IMR-90 (cell line): Measurements from ENCODE around the gene PATL2. TPM values are rescaled to one million over a fixed set of nuclear protein-coding genes. Genes with fewer than 3 reads are reported as not detected.

Source experiments
- ATAC-seq: fragments of 200-7000 bp; cut with Tn5 transposase; 2 replicates; pipeline ENCODE4 v1.9.1; 2020; ENCODE audit warnings: low read depth, mild to moderate bottlenecking, moderate library complexity
- BruUV-seq: library from RNA; stranded (reverse); fragments of 400-500 nt; replicated peaks from 2 replicates; lab custom pipeline; 2021; lab: Mats Ljungman, UMichigan
- CTCF ChIA-PET: fragments of 300-600 bp; formaldehyde crosslinking; extraction: SDS; loops from one replicate; lab custom pipeline; 2021; ENCODE audit warnings: antibody characterized with exemption; lab: Yijun Ruan, JAX
- POLR2A ChIA-PET: fragments of 300-600 bp; sonication (Branson Sonifier 250); formaldehyde crosslinking; loops from one replicate; lab custom pipeline; 2022; ENCODE audit warnings: antibody characterized with exemption; ENCODE audit not compliant: unreplicated experiment; lab: Charles Lee
- DNase-seq: peaks from one replicate; pipeline ENCODE4 v3.0.0; 2013
- H2AFZ ChIP-seq: replicated peaks from 2 replicates; pipeline ENCODE3; 2013; ENCODE audit warnings: low read length, mild to moderate bottlenecking; ENCODE audit not compliant: poor library complexity
- H2AK5ac ChIP-seq: 2 replicates; pipeline ENCODE4 v1.6.1; 2013; ENCODE audit warnings: low read depth, low read length, inconsistent platforms
- H2AK9ac ChIP-seq: replicated peaks from 2 replicates; pipeline ENCODE3; 2013; ENCODE audit warnings: mild to moderate bottlenecking, low read depth, low read length, moderate library complexity; ENCODE audit not compliant: poor library complexity
- H2BK120ac ChIP-seq: 2 replicates; pipeline ENCODE4 v1.6.1; 2013; ENCODE audit warnings: low read depth, low read length, inconsistent platforms
- H2BK15ac ChIP-seq: 3 replicates; pipeline ENCODE4 v1.6.1; 2013; ENCODE audit warnings: low read depth, low read length, inconsistent platforms
- H2BK20ac ChIP-seq: 2 replicates; pipeline ENCODE4 v1.6.1; 2013; ENCODE audit warnings: low read depth, mild to moderate bottlenecking, inconsistent platforms, low read length, moderate library complexity
- H2BK5ac ChIP-seq: 2 replicates; pipeline ENCODE4 v1.6.1; 2013; ENCODE audit warnings: mild to moderate bottlenecking, low read depth, low read length, inconsistent platforms; ENCODE audit not compliant: poor library complexity, severe bottlenecking
- H3K14ac ChIP-seq: replicated peaks from 2 replicates; pipeline ENCODE4 v1.6.1; 2013; ENCODE audit warnings: low read depth, low read length, inconsistent platforms
- H3K18ac ChIP-seq: 2 replicates; pipeline ENCODE4 v1.6.1; 2013; ENCODE audit warnings: low read depth, low read length, control low read depth
- H3K23ac ChIP-seq: 2 replicates; pipeline ENCODE4 v1.6.1; 2013; ENCODE audit warnings: low read depth, low read length, inconsistent platforms
- H3K27ac ChIP-seq: 2 replicates; pipeline ENCODE4 v1.5.1; 2013; ENCODE audit warnings: mild to moderate bottlenecking, control low read depth, low read length; ENCODE audit not compliant: insufficient read depth
- H3K27me3 ChIP-seq: 2 replicates; pipeline ENCODE4 v1.6.1; 2013; ENCODE audit warnings: low read length; ENCODE audit not compliant: control insufficient read depth, insufficient read depth
- H3K36me3 ChIP-seq: 2 replicates; pipeline ENCODE4 v1.6.1; 2013; ENCODE audit warnings: low read length, mixed read lengths; ENCODE audit not compliant: control insufficient read depth, insufficient read depth
- H3K4ac ChIP-seq: 2 replicates; pipeline ENCODE4 v1.6.1; 2013; ENCODE audit warnings: low read depth, low read length, inconsistent platforms
- H3K4me1 ChIP-seq: 2 replicates; pipeline ENCODE4 v1.6.1; 2013; ENCODE audit warnings: low read length, mixed read lengths; ENCODE audit not compliant: control insufficient read depth, insufficient read depth
- H3K4me2 ChIP-seq: 2 replicates; pipeline ENCODE4 v1.6.1; 2013; ENCODE audit warnings: low read depth, mild to moderate bottlenecking, control low read depth, low read length, moderate library complexity
- H3K4me3 ChIP-seq: 2 replicates; pipeline ENCODE4 v1.5.1; 2013; ENCODE audit warnings: low read depth, mild to moderate bottlenecking, control low read depth, low read length, moderate library complexity; ENCODE audit not compliant: insufficient read depth
- H3K56ac ChIP-seq: 2 replicates; pipeline ENCODE4 v1.6.1; 2013; ENCODE audit warnings: low read length, inconsistent platforms; ENCODE audit not compliant: insufficient read depth; ENCODE audit errors: extremely low read depth
- H3K79me1 ChIP-seq, 2 experiments: 2 replicates each; pipeline ENCODE4 v1.6.1; 2013; ENCODE audit warnings: low read length in 2 of 2, inconsistent platforms in 1 of 2, low read depth in 1 of 2
- H3K9ac ChIP-seq: 2 replicates; pipeline ENCODE4 v1.6.1; 2013; ENCODE audit warnings: low read depth, low read length, control low read depth
- H3K9me1 ChIP-seq: 2 replicates; pipeline ENCODE4 v1.6.1; 2013; ENCODE audit warnings: low read length, inconsistent platforms; ENCODE audit not compliant: insufficient read depth
- H3K9me3 ChIP-seq: 2 replicates; pipeline ENCODE4 v1.6.1; 2013; ENCODE audit warnings: low read length; ENCODE audit not compliant: control insufficient read depth, insufficient read depth
- H4K20me1 ChIP-seq: 2 replicates; pipeline ENCODE4 v1.6.1; 2013; ENCODE audit warnings: low read length, inconsistent platforms; ENCODE audit not compliant: insufficient read depth
- H4K5ac ChIP-seq: 2 replicates; pipeline ENCODE4 v1.6.1; 2013; ENCODE audit warnings: mild to moderate bottlenecking, low read depth, low read length, control low read depth
- H4K8ac ChIP-seq, 2 experiments: 2 replicates each; pipeline ENCODE4 v1.6.1; 2013; ENCODE audit warnings: low read depth in 2 of 2, low read length in 2 of 2, control low read depth in 1 of 2, inconsistent platforms in 1 of 2
- H4K91ac ChIP-seq: 2 replicates; pipeline ENCODE4 v1.6.1; 2013; ENCODE audit warnings: low read depth, low read length, inconsistent platforms; ENCODE audit not compliant: insufficient read depth
- CEBPB ChIP-seq: IDR thresholded peaks from 2 replicates; pipeline ENCODE4 v1.6.1; 2012; ENCODE audit warnings: low read depth, low read length, improper control_type of control experiment
- CHD1 ChIP-seq: IDR thresholded peaks from 2 replicates; pipeline ENCODE4 v1.6.1; 2012; ENCODE audit warnings: low read depth, low read length, improper control_type of control experiment
- CTCF ChIP-seq: conservative IDR thresholded peaks from 2 replicates; pipeline ENCODE4 v1.5.1; 2012; ENCODE audit warnings: mild to moderate bottlenecking, low read depth, low read length, improper control_type of control experiment
- ELK1 ChIP-seq: fragments of 150-350 bp; IDR thresholded peaks from 2 replicates; pipeline ENCODE4 v1.6.1; 2016; ENCODE audit warnings: low read depth, mild to moderate bottlenecking, low read length, moderate library complexity, borderline replicate concordance
- MAFK ChIP-seq: IDR thresholded peaks from 2 replicates; pipeline ENCODE4 v1.6.1; 2012; ENCODE audit warnings: low read depth, low read length, improper control_type of control experiment
- MAZ ChIP-seq: IDR thresholded peaks from 2 replicates; pipeline ENCODE4 v1.6.1; 2012; ENCODE audit warnings: low read depth, mild to moderate bottlenecking, low read length, improper control_type of control experiment, moderate library complexity, borderline replicate concordance
- RCOR1 ChIP-seq: IDR thresholded peaks from 2 replicates; pipeline ENCODE4 v1.6.1; 2012; ENCODE audit warnings: mild to moderate bottlenecking, low read length, improper control_type of control experiment; ENCODE audit not compliant: insufficient replicate concordance
- RFX5 ChIP-seq: IDR thresholded peaks from 2 replicates; pipeline ENCODE4 v1.8.0; 2012; ENCODE audit warnings: low read depth, mild to moderate bottlenecking, low read length, moderate library complexity
- SMC3 ChIP-seq: fragments of 150-350 bp; IDR thresholded peaks from 2 replicates; pipeline ENCODE4 v1.6.1; 2016; ENCODE audit warnings: low read depth, mild to moderate bottlenecking, antibody characterized with exemption, low read length, moderate library complexity
- USF2 ChIP-seq: fragments of 150-350 bp; IDR thresholded peaks from 2 replicates; pipeline ENCODE4 v1.6.1; 2017; ENCODE audit warnings: mild to moderate bottlenecking, antibody characterized with exemption, low read length, low read depth
- dilution Hi-C: fragments of 300-500 bp; cut with HindIII; formaldehyde crosslinking; loops from one replicate; pipeline ENCODE4 v1.14.3; 2018; ENCODE audit warnings: low sequenced_read_pairs; ENCODE audit not compliant: unreplicated experiment
- in situ Hi-C: fragments of 300-500 bp; cut with MboI; formaldehyde crosslinking; loops from 3 replicates; pipeline ENCODE4 v1.14.3; 2019; ENCODE audit warnings: low sequenced_read_pairs, inconsistent platforms, mixed read lengths
- intact Hi-C: fragments of 100-400 bp; cut with micrococcal nuclease; formaldehyde crosslinking; loops from 2 replicates; pipeline ENCODE4 v1.10.0; 2022
- polyA plus RNA-seq, 3 experiments: library from polyadenylated mRNA; depleted of rRNA; stranded (reverse); fragments of >200 nt; gene quantifications; 2 replicates each; pipeline ENCODE4 v1.2.3, GENCODE V29; 2012; ENCODE audit warnings: low replicate concordance in 1 of 3
- total RNA-seq: library from RNA; depleted of rRNA; stranded (reverse); fragments of >200 nt; gene quantifications from 2 replicates; pipeline ENCODE4 v1.2.3, GENCODE V29; 2012

Gene PATL2
- total and polyA plus RNA-seq, 2 of the 4 experiments (the other 2 are of a cell fraction) = 0.10 TPM; not detected in 1

GRCh38 chr15:44647637-44648036 is 63.5 kb downstream of the PATL2 start:
- DNase-seq (no peak), ATAC-seq (no peak)
- Histone ChIP-seq H2BK120ac (no peak overlapping the region), H3K18ac (no peak overlapping the region), H3K14ac (no peak overlapping the region), H2BK5ac (no peak overlapping the region), H3K4me1 (no peaks in the 10 kb centered on the region), H2AFZ (no peak overlapping the region), H2AK5ac (no peak overlapping the region), H3K4ac (no peak overlapping the region), H2AK9ac (no peak overlapping the region), H2BK20ac (no peak overlapping the region), H4K91ac (no peak overlapping the region), H3K56ac (no peak overlapping the region), H3K4me2 (no peak overlapping the region), H3K27me3 (no peaks in the 10 kb centered on the region), H3K27ac (no peak overlapping the region), H4K5ac (no peak overlapping the region), H3K4me3 (no peak overlapping the region), H4K8ac (no peak overlapping the region), H3K23ac (no peak overlapping the region), H3K9me3 (no peaks in the 10 kb centered on the region), H3K79me1 (peaks cover 9 to 24% of the 10 kb centered on the region in 2 experiments; a peak in 3 of 4 replicates), H3K36me3 (peaks cover 24% of the 10 kb centered on the region), H4K20me1 (no peaks in the 10 kb centered on the region), H3K9ac (no peak overlapping the region), H2BK15ac (no peak overlapping the region), H3K9me1 (no peaks in the 10 kb centered on the region; the same call in 1 of the 2 replicates)
- BruUV-seq = no TSS peak
- in situ Hi-C loops = no loop called here
- no peak for TF ChIP-seq USF2
- TF ChIP-seq RCOR1 = no peak
- no peak for TF ChIP-seq CEBPB
- no peak for TF ChIP-seq RFX5
- no peak for TF ChIP-seq CHD1
- TF ChIP-seq MAZ = no peak
- TF ChIP-seq SMC3 = no peak
- TF ChIP-seq CTCF = no peak
- no peak for TF ChIP-seq MAFK
- TF ChIP-seq ELK1 = no peak
- POLR2A ChIA-PET = no interaction called here
- dilution Hi-C loops = no loop called here
- intact Hi-C loops = no loop called here
- CTCF ChIA-PET = no interaction called here
